Vagina (tissue), 2 donors: ENCODE results near the gene LITAFD.

Experiments used
- CTCF ChIP-seq, 3 experiments: fragments of 450-650 bp in 2 of 3; fragments of 200-600 bp in 1 of 3; sonication (generic) in 1 of 3; IDR thresholded peaks; one replicate each; pipeline ENCODE4 v1.5.1; 2017 to 2019; ENCODE audit warnings: antibody characterized with exemption in 3 of 3, mild to moderate bottlenecking in 2 of 3, moderate library complexity in 2 of 3
- POLR2A ChIP-seq, 2 donors: fragments of 450-650 bp; IDR thresholded peaks; one replicate each; pipeline ENCODE4 v1.6.1; 2017; ENCODE audit warnings: antibody characterized with exemption in 2 of 2, mild to moderate bottlenecking in 2 of 2, moderate library complexity in 2 of 2
- POLR2AphosphoS5 ChIP-seq, 2 donors: sonication (generic); formaldehyde crosslinking; IDR thresholded peaks; one replicate each; pipeline ENCODE4 v1.9.0; 2017; ENCODE audit warnings: antibody characterized with exemption in 2 of 2, mild to moderate bottlenecking in 2 of 2, low read depth in 1 of 2; ENCODE audit not compliant: insufficient read depth in 1 of 2

GRCh38 chr16:8914098-8914497 lies 31.9 kb downstream of the LITAFD start:
- no peak for TF ChIP-seq CTCF (IDR thresholded peaks at IDR 0.05)
- no peak for TF ChIP-seq POLR2AphosphoS5 (IDR thresholded peaks at IDR 0.05; ENCODE audit: insufficient read depth in 1 of 2, low read depth in 1 of 2)
- no peak for TF ChIP-seq POLR2A (IDR thresholded peaks at IDR 0.05)
